Erythroblast (primary cell): Measurements from ENCODE around the gene LACRT.

Experiments used
- GATA1 ChIP-seq: IDR thresholded peaks from 2 replicates; pipeline ENCODE4 v1.6.1; 2011; ENCODE audit warnings: low read depth, mild to moderate bottlenecking, control low read depth, low read length, moderate library complexity
- POLR2A ChIP-seq: IDR thresholded peaks from 2 replicates; pipeline ENCODE4 v1.6.1; 2011; ENCODE audit warnings: mild to moderate bottlenecking, low read length

- TF ChIP-seq POLR2A (no peak), GATA1 (no peak)
Observed at GRCh38 chr12:54678131-54678530, 43.4 kb upstream of the LACRT start.
